Activated CD4-positive, CD25-positive, alpha-beta regulatory T cell (primary cell): ENCODE data around the gene ATP6AP1.

Experiments used
- DNase-seq, 4 experiments: peaks; one replicate each; lab custom pipeline; 2025; lab: John Stamatoyannopoulos, UW

ATP6AP1 gene

GRCh38 chrX:154448484-154448883 lies 20.0 kb downstream of the ATP6AP1 start:
- DNase-seq: no peak

- no peak for DNase-seq
Observed at GRCh38 chrX:154449618-154450017, 21.1 kb downstream of the ATP6AP1 start.

- DNase-seq: no peak
Observed at GRCh38 chrX:154450312-154450711, 21.8 kb downstream of the ATP6AP1 start.

- DNase-seq: no peak
Observed at GRCh38 chrX:154452823-154453222, 24.3 kb downstream of the ATP6AP1 start.

GRCh38 chrX:154457491-154458115 lies 29.1 kb downstream of the ATP6AP1 start:
- DNase-seq: peak in 2 of 4 experiments; percentile 49 to 64

GRCh38 chrX:154458116-154458953 lies 29.9 kb downstream of the ATP6AP1 start, which contains the start of gene PLXNA3:
PLXNA3 (plus strand) TSS chrX:154458281; CDS start chrX:154460184, 1,903 bp downstream.
- DNase-seq: peak; percentile 12 to 64 (median 48)

- DNase-seq: no peak
Observed at GRCh38 chrX:154458954-154459778, 30.7 kb downstream of the ATP6AP1 start.

- no peak for DNase-seq
Observed at GRCh38 chrX:154459832-154460231, 31.4 kb downstream of the ATP6AP1 start.

GRCh38 chrX:154460326-154460725 lies 31.8 kb downstream of the ATP6AP1 start:
- DNase-seq: no peak

- DNase-seq: no peak
Observed at GRCh38 chrX:154462396-154462795, 33.9 kb downstream of the ATP6AP1 start.

GRCh38 chrX:154463611-154464220 lies 35.2 kb downstream of the ATP6AP1 start:
- no peak for DNase-seq

GRCh38 chrX:154464806-154465365 lies 36.4 kb downstream of the ATP6AP1 start:
- no peak for DNase-seq

- DNase-seq: no peak
Observed at GRCh38 chrX:154465601-154466000, 37.1 kb downstream of the ATP6AP1 start.

GRCh38 chrX:154466036-154466435 lies 37.6 kb downstream of the ATP6AP1 start:
- DNase-seq: no peak

- no peak for DNase-seq
Observed at GRCh38 chrX:154466907-154467306, 38.4 kb downstream of the ATP6AP1 start.

- DNase-seq: no peak
Observed at GRCh38 chrX:154467556-154467955, 39.1 kb downstream of the ATP6AP1 start.

GRCh38 chrX:154468217-154468616 lies 39.7 kb downstream of the ATP6AP1 start:
- DNase-seq: no peak

- DNase-seq: no peak
Observed at GRCh38 chrX:154469114-154469513, 40.6 kb downstream of the ATP6AP1 start.

- DNase-seq: no peak
Observed at GRCh38 chrX:154469880-154470279, 41.4 kb downstream of the ATP6AP1 start.

- no peak for DNase-seq
Observed at GRCh38 chrX:154470434-154470833, 42.0 kb downstream of the ATP6AP1 start.

- DNase-seq: no peak
Observed at GRCh38 chrX:154470914-154471568, 42.6 kb downstream of the ATP6AP1 start.
